T-helper 2 cell (primary cell): Measurements from ENCODE around the gene AURKAIP1.
"Not testable (repeated sequence)": the region's sequence is repeated elsewhere in the genome, so short reads cannot be mapped to it uniquely, and the experiment has no call there.

Experiments
- DNase-seq, 5 experiments: peaks; one replicate each; pipeline versions ENCODE4 v3.0.0 to v3.0.0-alpha.2; 2012 to 2022

Gene AURKAIP1

DNA sequence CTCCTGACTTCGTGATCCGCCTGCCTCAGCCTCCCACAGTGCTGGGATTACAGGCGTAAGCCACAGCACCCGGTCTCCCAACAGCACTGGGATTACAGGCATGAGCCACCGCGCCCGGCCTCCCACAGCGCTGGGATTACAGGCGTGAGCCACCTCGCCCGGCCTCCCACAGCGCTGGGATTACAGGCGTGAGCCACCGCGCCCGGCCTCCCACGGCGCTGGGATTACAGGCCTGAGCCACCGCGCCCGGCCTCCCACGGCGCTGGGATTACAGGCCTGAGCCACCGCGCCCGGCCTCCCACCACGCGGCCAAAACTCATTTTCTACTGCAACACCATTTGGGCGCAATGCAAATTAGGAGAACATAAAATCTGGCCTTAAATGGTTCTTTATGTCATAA is 10.3 kb upstream of the AURKAIP1 start:
- not testable (repeated sequence) for DNase-seq

DNA sequence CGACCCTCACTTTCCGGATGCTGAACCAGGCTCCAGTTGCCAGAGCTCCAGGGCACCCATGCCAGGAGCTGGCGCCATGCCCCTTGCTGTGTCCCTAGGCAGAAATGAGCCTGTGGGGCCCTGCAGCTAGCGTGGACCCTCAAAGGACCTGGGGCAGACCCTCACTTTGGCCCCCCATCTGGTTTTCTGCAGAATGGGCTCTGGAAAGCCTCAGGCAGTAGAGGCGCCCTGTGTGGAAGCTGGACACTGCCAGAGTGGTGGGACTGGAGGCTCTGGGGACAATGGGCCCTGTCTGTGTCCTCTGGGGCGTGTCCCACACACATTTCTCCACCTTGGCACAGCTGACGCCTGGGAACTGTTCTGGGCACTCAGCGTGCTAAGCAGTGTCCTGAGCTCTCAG is 6.3 kb upstream of the AURKAIP1 start:
- no peak for DNase-seq

DNA sequence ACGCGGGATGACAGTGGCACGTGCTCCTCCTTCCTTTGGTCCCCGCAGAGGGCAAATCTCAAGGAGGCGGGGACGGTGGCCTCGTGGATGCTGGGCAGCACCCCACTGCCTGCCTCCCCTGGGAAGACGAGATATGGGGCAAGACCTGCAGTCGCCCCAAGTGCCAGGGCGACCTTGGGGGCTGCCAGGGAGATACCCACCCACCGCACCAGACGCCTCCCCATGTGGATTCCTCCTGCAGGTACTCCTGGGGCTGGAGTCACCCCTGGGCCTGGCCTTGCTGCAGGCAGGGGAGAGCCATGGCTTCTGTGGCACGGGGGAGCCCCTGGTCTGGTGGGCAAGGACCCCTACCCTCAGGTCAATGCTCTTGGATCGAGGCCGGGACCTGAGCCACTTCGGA is 5.9 kb upstream of the AURKAIP1 start:
- no peak for DNase-seq

DNA sequence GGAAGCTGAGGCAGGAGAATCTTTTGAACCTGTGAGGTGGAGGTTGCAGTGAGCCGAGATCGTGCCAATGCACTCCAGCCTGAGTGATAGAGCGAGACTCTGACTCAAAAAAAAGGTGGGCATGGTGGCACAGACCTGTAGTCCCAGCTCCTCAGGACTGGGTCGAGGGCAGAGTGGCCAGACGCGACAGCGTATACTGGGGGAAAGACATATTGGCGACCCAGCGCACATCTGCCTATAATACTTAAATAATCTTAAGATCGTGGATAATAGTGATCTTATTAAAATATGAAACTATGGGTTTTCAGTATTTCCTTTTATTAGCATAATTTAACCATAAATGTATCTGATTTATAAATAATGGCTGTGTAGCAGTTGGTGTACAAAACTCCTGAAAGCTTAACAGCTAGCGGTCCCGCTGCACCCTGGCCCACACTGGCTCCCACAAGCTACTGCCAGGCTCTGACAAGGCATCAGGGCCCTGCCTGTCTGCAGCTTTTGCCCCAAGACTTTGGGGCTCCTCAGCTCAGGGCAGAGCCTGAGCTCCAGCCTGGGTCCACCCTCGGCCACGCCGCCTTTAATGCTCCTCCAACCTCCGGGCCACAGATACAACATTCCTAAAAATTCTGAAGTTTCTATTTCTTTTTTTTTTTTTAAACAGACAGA is 2.7 kb upstream of the AURKAIP1 start:
- DNase-seq: no peak

DNA sequence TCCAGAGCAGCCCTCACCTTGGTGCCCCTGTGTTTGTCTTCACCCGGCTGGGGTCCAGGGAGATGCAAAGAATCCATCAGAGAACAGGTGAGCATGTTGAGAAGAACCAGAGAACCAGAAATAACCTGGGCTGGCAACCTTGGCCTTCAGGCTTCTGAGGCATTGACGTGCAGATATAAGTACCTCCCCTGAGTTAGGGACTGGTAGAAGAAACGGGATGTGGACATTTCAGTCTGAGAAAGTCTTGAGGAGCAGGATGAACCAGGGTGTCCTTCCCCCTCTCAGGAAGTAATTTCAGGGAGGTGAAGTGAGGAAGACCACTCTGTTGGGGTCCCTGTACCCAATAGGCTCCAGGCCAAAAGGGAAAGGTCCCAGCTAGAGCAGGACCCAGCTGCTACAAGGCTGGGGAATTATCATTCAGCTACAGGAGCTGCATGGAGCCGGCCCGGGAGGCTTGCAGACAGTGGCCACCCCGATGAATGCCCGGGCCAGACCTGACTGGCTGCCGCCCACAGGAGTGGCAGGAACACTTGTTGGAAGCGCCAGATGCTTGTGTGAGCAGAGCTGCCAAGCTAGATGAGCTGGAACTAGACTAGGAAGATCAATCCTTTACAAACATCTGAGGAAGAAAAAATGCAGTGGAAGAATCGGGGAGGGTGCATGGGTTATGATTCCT is 1.7 kb upstream of the AURKAIP1 start:
- no peak for DNase-seq

DNA sequence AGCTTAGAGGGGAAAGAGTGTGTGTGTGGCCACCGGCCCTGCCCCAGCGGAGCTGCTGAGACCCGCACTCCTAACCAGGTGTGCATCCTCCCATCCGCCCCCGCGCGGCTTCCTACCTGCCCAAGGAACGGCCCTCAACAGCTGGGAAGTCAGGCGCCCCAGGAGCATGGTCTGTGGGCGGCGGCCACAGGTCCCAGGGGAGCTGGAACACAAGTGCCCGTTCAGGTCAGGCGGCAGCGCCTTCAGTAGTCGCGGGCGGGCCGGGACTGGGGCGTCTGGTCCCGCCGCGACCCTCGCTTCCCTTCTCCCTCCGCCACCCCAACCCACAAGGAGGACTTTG is 448 bp downstream of the AURKAIP1 start:
- DNase-seq: no peak

DNA sequence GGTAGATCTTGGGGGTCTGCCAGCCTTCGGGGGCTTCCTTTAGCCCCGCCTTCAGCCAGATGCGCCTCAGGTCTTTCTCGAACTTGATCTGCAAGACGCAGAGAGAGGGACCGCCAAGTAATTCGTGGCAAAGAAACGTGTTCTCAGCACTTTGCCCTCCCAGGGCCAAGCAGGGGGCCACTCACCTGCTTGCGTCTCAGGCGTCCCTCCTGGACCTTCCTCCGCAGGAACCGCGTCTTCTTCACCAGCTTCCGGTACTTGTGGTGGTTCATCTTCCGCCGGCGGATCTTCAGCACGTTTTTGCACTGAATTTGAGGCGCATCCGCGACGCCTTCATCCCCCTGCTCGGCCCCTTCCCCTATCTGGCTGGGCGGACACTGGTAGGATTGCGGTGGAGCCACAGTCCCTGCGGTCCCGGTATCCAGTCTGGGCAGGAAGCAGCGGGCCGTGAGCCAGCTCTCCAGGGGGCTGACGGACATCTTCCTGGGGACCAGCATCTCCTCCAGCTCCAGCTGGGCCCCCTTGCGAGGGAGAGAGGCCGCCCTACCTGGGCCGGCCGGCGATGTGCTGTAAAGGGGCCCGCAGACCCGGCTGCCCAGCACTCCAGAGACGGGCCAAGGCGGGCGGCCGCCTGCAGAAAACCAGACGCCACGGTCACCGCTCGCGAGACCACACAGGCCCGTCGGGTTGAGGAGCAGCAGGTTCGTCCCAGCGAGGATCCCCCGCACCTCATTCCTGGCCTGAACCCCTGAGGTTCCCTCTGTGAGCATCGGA is 1.0 kb downstream of the AURKAIP1 start:
- no peak for DNase-seq

DNA sequence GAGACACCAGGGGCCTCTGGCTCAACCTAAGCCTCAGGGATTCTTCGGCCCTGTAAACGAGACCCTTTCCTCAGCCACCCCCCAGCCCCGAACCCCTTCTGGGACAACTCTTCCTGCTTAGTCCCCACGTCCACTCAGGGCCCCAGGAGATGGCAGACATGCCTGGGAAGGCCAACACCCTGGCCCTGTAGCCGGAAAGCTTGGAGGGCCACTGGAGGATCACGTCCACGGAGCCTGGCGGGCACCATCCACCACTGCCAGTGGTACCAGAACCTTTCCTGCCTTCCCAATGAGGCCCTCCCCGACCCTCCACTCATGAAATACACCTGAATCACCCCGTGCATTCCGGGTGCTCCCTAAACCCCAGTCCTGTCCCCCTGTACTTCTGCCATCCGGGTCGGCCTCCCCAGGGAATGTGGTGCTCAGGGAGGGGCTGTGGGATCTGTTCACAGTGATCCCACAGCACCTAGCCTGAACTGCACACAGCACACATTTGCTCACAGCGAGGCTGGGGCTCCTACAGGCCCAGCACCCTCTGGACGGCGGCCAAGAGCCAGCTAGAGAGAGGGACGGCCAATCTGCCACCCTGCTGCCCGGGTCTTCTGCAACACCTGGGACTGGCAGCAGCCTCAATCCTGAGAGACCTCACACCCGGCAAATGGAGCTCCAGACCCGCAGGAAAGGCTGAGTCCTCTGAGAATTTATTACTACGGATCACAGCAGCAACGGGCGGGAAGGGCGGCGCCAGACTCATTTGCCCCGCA is 1.8 kb downstream of the AURKAIP1 start:
- DNase-seq: no peak

DNA sequence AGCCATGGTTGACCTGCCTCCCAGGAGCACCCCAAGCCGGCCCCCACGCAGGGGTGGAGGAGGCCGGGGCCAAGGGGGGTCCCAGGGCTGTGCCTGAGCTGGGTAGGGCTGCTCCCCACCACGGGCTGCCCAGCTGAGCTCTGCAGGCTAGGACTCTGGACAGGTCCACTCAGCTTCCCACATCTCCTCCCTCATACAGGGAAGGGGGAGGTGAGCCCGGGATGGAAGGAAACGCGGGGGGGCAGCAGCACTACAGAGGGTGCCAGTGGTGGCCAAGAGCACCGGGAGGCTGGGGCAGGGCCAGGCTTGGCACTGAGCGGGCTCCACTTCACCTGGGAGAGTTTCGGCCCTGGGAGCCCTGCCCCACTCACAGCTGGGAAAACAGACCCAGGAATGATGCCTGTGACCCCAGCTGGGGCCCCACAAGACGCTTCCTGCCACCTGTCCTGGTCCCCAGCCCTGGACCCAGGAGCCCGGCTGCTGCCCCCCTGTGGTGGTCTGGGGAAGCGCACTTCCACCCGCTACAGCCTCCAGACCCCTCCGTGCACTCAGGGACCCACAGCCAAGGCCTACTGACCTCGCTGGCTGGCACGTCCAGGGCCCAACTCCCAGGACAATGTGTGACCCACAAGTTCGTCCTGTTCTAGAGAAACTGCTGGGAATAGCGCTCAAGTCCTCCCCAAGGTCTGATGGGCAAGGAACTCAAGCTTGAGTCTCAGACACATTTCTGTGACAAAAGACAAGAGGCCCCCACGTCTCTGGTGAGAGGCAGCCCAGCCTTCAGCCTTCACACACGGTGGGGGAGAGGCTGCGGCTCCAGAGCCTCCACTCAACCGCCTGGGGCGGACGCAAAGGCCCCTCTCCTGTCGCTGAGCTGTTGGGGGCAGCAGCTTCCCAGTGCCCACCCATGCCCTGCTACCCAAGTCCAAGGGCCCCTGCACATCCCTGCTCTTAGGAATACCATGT is 3.0 kb downstream of the AURKAIP1 start:
- peak; percentile 58 to 71 (median 64) for DNase-seq

DNA sequence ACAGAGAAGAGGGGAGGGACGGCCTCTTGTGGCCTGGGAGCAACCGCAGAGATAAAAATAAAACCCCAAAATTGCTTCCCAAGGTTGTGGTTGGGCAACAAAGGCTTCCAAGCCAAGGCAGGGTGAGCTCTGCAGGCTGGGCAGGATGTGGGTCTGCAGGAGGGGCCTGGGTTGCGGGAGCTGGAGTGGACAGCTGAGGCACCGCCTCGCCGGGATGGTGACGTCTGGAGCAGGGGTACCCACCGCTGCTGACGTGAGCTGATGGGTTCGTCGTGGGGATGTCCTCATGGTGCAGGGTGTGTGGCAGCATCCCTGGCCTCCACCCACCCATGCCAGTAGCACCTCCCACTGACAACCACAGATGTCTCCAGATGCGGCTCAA is 3.7 kb downstream of the AURKAIP1 start:
- peak in 4 of 5 experiments; percentile 51 to 93 (median 86) for DNase-seq

DNA sequence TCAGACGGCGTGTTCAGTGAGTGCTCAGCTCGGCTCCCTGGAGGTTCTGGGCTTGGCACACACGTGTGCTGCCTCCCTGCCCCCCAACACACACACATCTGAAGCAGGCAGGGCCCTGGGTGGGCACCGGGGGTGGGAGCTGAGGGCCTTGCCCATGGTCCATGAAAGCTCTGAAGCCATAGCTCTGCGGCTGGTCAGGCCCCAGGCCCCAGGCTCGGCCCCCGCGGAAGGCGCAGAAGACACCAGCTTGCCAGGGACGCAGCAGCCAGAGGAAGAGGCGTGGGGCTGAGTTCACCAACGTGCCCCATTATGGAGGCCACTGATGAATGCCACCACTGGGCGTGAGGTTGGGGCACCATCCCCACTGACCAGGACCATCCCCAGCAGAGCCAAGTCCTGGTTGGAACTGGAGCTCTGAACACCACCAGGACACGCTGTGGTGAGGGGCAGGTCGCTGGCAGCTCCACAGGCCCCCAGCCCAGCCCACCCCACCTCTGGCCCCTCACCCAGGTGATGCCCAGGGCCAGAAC is 4.2 kb downstream of the AURKAIP1 start:
- DNase-seq: no peak

DNA sequence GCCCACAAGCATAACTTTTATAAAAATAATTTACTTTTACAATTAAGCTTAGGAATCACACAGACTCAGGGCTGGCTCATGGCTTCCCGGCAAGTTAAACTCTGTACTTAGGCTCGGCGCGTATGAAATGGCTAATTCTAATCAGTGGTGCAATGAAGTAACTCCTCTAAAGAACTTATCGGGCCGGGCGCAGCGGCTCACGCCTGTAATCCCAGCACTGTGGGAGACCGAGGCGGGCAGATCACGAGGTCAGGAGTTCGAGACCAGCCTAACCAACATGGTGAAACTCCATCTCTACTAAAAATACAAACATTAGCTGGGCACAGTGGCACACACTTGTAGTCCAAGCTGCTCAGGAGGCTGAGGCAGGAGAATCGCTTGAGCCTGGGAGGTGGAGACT is 4.9 kb downstream of the AURKAIP1 start:
- not testable (repeated sequence) for DNase-seq

DNA sequence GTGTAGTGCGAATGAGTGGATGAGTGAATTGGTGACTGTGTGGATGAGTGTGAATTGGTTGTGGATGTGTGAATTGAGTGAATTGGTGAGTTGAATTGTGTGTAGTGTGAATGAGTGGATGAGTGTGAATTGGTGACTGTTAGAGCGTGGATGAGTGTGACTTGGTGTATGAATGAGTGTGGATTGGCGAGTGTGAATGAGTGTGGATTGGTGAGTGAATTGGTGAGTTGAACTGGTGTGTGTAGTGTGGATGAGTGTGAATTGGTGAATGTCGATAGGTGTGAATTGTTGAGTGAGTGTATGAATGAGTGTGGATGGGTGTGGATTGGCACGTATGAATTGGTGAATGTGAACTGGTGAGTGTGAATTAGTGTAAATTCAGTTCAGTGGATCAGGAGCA is 7.7 kb downstream of the AURKAIP1 start:
- DNase-seq: peak in 1 of 5 experiments; percentile 48

DNA sequence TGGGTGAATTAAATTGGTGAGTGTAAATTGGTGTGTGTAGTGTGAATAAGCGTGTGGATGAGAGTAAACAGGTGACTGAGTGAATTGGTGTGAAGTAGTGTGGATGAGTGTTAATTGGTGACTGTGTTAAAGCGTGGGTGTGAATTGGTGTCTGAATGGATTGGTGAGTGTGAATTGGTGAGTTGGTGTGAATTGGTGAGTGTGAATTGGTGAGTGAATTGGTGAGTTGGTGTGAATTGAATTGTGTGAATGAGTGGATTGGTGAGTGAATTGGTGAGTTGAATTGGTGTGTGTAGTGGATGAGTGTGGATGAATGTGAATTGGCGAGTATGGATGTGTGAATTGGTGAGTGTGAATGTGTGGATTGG is 8.3 kb downstream of the AURKAIP1 start:
- DNase-seq: peak in 1 of 5 experiments; percentile 46

DNA sequence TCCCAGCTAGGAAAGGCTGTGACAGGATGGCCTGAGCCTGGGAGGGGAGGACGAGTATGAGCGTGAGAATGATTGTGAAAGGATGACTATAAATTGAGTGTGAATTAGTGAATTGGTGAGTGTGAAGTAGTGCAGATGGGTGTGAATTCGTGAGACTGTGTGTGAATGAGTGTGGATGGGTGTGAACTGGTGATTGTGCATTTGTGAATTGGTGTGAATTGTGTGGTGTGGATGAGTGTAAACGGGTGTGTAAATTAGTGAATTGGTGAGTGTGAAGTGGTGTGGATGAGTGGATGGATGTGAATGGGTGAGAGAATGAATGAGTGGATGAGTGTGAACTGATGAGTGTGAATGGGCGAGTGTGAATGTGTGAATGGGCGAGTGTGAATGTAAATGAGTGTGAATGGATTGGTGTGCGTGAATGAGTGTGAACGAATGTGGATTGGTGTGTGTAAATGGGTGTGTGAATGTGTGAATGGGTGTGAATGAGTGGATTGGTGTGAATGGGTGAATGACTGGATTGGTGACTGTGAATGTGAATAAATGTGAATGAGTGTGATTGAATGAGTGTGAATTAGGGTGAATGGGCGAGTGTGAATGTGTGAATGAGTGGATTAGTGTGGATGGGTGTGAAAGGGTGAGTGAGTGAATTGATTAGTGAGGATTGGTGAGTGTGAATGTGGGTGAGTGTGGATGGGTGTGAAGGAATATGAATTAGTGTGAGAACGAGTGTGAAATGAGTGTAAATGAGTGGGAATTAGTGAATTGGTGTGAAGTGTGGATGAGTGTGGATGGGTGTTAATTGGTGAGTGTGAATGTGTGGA is 8.9 kb downstream of the AURKAIP1 start:
- DNase-seq: no peak

DNA sequence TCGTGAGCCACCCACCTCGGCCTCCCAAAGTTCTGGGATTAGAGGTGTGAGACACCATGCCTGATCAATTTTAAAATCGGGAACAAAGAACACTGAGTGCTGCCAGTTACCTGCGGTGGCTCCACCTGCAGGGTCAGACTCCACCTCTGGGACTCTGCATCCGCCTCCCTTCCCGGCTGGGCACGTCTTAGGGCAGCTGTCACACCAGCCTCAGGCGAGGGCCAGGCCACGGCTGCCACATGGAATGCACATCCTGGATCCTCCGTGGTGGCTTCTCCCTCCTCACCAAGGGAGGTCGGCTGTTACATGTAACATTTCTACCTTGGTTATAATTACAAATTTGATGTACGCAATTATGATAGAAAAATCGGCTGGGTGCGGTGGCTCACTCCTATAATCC is 10.7 kb downstream of the AURKAIP1 start:
- DNase-seq: no peak

DNA sequence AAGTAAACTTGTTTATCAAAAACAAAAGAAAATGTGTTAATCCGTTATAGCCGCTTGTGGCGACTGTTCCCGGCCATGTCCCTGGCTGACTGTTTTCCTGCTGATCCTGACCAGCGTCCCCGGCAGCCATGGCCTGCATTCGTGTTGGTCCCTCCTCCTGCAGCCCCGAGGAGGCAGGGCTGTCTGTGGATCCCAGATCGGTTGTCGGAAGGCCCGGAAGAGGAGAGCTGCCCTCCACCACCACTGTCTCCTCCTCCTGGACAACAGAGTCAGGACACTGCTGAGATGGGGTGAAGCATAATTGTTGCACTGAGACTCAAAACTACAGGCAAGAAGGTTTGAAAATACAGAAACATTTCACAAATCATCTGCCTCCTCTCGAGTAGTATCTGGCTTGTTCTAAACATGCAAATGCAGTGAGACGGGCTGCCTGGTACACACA is 13.0 kb downstream of the AURKAIP1 start:
- no peak for DNase-seq

DNA sequence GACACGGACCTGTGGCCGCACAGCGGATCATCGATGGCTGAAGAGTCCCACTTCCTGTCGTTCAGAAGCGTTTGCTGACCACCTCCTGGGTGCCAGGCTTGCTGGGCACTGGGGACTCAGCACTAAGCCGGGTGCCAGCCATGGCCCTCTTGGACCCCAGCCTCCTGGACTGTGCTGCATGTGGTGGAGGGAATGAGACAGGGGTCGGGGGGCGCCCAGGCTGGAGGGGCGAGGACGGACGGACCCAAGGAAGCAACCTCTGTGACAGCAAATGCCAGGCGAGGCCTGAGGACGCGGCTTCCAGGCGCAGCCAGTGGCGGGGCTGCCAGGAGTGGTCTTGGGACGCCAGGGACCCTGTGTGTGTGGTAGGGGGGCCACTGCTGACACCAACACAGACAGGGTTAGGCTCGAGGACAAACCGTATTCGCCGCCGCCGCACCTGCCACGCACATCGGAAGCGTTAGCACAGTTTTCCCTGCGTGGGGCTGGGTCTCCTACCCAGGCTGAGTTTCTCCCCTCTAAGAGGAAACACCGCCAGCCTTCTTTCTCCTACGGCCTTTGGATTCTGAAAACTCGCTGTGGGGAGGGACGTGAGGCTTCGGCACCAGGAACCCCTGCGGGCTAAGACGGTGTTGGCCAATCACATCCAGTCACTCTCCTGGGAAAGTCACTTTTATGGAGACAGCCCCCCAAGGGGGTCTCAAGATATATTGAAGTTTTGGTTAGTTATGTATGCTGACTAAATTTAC is 13.6 kb downstream of the AURKAIP1 start:
- no peak for DNase-seq

DNA sequence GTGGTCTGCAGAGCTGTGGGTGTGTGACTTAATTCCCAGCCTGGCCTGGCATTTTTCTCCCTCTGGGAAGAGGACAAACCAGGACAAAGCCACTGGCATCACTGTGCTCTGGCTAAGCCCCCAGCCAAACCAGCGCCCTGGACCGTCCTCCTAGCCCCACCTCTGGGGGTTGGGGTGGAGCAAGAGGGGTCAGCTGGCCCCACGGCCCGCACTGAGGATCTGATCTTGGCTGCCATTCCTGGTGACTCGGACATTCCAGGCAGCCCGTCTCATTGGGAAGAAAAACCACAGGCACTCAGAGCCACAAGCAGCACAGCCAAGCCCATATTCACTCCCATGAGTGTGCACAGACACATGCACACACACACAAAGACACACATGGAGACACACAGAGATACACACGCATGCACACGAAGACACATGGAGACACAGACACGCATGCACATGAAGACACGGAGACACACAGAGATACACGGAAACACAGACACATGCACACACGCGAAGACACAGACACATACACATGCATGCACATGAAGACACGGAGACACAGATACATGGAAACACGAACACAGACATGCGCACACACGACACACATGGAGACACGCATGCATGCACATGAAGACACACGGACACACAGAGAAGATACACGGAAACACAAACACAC is 14.4 kb downstream of the AURKAIP1 start:
- no peak for DNase-seq
